ENCODE data around the gene RERE.
"Not testable (repeated sequence)": the region's sequence is repeated elsewhere in the genome, so short reads cannot be mapped to it uniquely, and the experiment has no call there.

The RERE gene

DNA sequence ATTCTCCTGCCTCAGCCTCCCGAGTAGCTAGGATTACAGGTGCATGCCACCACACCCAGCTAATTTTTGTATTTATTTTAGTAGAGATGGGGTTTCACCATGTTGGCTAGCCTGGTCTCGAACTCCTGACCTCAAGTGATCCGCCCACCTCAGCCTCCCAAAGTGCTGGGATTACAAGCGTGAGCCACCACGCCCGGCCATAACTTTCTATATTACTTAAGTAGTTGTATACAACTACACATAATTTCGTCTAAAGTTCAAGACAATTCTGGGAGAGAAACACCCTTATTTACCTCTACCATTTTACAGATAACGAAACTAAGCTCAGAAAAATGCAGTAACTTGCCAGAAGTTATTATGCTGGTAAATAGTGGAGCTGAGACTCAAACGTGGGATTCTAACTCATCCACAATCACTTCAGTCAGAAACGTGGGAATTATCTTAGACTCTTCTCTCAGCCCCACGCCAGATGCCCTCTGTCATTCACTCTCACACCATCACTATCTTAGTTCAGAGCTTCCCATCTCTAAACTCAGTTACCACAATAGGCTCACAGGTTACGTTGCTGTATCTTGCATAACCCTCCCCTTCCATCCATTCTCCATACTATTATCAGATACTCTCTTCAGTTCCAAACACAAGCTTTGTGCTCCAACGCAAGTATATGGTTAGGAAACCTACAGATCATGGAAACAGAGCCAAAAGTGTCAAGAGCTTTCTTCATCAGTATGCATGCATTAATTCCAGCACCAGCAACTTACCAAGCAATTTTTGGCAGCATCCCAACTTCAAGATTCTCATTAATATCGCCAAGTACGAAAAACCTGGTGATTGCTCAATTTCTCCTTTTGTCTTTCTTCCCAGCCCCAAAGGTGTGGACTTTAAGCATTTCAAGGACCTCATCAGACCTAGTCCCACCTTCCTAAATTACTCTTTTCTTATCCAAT lies 69.3 kb downstream of the RERE start:
- DNase-seq = no peak

GRCh38 chr1:8746554-8746953 lies 70.9 kb downstream of the RERE start:
- DNase-seq = no peak

DNA sequence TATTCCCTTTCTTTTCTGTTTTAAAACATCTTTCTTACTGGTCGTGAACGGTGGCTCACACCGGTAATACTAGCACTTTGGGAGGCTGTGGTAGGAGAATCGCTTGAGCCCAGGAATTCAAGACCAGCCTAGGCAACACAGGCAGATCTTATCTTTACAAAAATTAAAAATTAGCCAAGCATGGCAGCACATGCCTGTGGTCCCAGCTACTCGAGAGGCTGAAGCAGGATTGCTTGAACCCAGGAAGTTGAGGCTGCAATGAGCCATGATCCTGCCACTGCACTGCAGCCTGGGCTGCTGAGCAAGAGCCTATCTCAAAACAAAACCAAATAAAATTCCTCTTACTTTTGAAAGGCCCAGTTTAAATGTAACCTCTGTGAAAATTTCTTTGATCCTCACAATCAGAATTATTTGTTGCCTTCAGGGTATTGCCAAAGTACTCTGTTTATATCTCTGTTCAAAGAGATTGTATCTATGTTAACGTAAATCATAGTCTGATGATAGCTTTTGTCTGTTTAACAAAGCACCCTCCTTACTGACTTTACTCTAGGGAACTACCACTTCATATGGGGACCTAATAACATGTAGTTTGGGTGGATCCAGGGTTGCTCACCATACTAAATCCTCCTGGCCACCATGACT lies 71.6 kb downstream of the RERE start:
- no peak for DNase-seq

DNA sequence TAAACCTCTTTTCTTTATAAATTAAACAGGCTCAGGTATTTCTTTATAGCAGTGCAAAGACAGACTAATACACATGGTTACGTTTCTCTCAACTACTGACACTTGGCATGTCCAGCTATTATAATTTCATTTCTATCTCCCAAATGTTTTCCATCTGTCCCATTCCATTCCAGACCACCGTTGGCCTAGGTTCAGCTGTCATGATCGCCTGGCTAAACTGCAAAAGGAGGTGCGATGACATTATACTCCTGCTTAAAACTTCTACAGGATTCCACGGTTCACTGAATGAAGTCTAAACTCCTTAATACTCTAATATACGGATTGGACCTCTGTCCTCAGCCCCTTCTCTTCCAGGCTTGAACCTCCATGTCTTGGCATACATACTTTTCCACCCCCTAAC lies 72.1 kb downstream of the RERE start:
- no peak for DNase-seq

DNA sequence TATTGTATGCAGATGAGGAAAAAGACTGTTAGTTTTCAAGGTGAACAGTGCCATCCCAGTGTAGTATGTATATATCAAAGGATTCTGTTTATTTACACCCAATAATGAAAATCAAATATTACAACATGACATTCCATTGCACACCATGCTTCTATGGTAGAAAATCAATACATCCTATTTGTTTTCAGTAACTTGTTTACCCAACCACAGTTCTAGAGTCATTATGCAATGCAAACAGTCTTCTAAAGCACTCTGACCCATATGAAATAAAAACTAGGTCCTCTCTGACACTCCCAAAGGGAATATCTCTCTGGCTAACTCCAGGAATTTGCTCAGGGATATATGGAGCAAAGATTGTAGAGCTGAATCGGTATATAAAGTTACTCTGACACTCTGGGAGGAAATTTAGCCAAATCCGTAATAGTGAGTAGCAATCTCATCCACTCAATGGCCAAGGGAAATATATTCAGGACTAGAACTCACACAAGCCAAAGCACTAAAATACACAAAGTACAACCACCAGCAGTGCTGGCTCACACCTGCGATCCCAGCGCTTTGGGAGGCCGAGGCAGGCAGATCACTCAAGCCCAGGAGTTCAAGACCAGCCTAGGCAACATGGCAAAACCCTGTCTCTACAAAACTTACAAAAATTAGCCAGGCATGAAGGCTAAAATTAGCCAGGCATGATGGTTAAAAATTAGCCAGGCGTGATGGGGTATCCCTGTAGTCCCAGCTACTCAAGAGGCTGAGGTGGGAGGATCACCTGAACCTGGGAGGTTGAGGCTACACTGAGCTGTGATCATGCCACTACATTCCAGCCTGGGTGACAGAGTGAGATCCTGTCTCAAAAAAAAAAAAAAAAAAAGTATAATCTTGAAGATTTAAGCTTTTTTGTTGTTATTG lies 75.2 kb downstream of the RERE start:
- no peak for DNase-seq

GRCh38 chr1:8740034-8740449 lies 77.4 kb downstream of the RERE start:
- no peak for DNase-seq

- DNase-seq = no peak
Observed at GRCh38 chr1:8739377-8739776, 78.1 kb downstream of the RERE start.

DNA sequence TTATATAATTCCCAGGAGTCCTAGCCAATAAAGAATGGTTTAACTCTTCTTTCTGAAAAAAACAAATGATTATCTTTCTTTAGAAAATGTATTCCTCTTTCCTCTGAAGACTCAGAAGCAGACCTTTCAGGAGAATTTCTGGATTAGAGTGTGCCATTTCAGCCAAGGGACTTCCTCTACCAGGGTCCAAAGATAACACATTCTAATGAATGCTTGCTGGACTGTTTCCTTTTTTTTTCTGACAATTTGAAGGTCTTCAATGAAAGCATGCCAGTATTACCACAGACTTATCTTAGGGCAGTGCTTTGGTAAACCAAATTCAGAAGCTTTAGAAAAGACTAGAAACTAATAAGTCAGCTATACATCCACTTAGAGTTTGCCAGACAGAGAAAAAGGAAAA lies 80.5 kb downstream of the RERE start:
- DNase-seq = no peak

DNA sequence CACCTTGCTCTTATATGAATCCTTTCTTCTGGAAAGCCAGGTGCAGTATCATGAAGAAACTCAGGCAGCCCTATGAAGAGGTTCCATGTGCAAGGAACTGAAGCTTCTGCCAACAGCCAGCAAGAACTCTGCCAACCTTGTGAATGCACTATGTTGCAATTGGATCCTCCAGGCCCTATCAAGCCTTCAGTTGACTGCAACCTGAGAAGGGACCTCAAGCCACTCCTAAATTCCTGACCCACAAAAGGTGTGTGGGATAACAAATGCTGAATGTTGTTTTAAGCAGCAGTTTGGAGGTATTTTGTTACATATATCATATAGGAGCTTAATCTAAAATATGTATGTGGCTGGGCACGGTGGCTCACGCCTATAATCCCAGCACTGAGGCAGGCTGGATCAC lies 84.0 kb downstream of the RERE start:
- no peak for DNase-seq

DNA sequence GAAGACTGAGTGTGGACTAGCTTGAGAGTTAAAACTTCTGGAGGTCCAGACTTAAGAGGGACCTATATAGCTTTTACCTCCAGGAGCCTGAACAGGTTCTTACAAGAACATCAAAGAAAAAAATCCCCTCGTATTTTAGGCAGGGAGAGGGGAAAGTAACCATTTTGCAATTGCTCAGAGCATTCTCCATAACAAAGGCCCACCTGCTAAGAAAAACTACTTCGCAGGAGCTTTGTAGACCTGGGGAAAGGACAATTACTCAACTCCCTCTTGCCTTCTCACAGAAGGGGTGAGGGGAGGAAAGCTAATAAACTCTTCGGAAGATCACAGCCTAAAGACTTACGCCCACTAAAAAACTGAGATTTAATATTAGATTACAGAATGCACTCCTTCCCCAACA lies 86.3 kb downstream of the RERE start:
- no peak for DNase-seq

DNA sequence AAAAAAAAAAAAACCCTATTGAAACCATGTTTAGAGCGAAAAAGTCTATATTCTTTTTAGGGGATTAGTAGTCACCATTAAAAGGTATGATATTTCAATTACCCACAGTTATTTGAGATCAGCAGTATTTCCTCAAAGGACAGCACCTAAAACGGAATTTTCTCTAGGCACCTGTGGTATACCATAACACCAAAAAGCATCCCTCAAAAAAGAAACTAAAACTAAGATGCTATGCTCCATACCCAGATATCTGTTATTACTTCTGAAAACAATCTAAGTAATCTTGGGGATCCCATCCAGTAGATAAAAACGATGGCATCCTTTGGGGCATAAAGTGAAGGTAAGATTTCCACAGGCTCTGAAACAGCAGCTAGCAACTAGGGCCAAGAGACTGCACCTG lies 89.0 kb downstream of the RERE start:
- no peak for DNase-seq

DNA sequence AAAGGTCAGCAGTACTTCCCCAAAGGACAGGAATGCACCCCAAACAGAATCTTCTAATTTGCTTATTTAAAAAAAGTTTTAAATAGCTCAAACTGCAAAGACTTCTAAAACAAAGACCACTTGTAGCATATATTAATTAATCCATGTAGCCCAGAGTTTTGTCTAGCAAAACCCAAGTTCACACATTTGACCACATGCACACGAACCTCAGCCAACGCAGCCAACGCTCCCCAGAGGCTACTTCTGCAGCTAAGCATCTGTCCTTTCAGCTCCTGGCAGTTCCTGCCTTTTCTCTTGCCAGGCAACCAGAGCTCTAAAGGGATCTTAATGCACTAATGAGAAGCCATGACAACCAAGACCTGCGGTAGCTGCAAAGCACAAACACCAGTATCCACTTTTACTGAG lies 89.6 kb downstream of the RERE start:
- no peak for DNase-seq

GRCh38 chr1:8727316-8727715 lies 90.1 kb downstream of the RERE start:
- not testable (repeated sequence) for DNase-seq

GRCh38 chr1:8726801-8727186 lies 90.6 kb downstream of the RERE start:
- not testable (repeated sequence) for DNase-seq

- no peak for DNase-seq
Observed at GRCh38 chr1:8723010-8723409, 94.4 kb downstream of the RERE start.

DNA sequence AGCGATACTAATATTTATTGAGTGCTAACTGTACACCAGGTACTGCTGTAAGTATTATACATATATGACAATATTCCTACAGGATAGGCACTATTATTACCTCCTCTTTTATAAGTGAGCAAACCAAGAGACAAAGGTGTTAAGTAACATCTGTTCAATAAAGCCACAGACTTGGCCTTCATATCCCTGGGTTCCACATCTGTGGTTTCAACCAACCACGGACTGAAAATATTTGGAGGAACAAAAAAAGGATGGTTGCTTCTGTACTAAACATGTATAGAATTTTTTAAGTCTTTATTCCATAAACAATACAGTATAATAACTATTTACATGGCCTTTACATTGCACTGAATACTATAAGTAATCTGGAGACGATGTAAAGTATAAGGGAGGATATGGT lies 95.1 kb downstream of the RERE start:
- no peak for DNase-seq

DNA sequence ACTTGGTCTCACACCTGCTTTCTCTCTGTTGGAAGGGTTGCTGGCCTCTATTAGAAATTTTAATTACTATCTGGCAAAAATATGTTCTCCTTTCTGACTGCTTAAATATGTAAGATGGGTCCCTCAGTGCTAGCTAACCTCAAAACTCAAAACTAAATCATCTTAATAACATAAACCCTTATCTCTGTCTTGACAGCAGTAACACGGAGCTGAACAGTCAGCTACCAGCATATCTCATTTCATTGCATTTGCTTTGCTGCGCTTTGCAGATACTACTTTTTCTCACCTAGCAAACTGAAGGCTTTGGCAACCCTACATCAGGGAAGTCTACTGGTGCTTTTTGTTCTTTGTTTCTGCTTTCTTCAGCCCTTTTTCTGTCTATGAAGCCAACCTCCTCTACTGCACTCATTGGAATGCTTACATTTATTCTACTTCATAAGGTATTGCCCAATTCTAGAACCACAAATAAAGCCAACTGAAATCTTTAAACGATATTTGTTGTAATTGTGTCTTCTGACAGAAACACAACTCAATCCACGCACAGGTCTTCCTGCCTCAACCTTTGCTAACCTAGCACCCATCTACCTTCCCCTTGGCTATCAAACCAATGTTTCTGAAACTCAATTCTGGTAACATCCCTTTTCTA lies 95.6 kb downstream of the RERE start:
- no peak for DNase-seq

GRCh38 chr1:8720347-8720746 lies 97.1 kb downstream of the RERE start:
- no peak for DNase-seq

DNA sequence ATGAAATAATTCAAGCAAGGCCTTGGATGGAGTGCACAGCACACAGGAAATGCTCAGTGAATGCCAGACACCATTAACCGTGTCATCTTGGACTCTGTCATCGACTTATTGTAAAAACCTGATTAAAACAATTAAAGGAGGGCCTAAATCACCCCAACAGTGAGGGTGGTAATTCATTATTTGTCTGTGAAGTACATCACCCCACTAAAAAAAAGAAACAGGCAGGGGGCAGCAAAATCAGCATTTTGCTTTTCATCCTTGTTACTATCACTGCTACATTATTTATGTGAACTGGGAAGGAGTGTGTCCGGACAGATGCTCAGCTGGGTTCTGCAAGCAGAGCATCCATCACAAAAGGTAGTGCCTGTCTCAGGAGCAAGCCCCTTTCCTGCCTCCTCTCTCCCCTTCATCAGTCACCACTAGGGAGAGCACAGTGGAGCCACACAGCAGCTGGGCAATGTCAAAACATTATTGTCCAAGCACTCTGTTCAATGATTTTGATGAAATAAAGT lies 98.5 kb downstream of the RERE start:
- no peak for DNase-seq

DNA sequence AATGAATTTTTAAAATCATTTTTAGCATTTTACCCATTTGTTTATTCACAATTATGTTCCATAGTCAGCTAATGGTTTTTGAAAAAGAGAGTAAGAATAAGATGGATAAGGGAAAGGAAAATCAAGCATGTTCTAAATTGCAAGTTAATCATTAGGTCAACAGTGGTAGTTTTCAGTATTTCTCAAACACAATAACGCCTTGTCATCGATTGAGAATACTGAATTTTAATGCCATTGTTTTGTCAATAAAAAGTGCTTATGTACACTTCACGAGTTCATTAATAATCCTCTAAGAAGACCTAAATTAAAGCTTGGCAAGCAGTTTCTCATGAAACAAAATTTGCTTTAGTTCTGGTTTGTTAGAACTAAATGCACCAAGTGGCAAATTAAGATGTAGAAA lies 100.3 kb downstream of the RERE start:
- DNase-seq = no peak

GRCh38 chr1:8716238-8716637 lies 101.2 kb downstream of the RERE start:
- no peak for DNase-seq

DNA sequence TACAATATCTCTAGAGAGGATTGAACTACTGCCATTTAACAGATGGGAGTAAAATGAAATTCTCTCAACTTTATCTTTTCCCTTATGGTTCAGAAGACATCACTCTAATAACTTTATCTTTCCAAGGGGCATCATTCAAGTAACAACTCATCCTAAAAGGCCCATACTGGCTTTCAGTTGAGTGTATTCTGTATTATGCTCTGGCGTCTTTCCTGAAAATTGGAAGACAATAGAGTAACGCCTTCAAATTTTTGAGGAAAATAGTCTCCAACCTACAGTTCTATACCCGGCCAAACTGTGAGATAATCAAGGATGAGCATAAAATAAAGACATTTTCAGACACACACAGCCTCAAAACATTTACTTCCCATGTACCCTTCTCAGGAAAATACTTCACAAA lies 103.3 kb downstream of the RERE start:
- no peak for DNase-seq
